Caco-2 (cell line): ENCODE data around the gene SLC16A8. TPM values are rescaled to one million over a fixed set of nuclear protein-coding genes. Genes with fewer than 3 reads are reported as not detected.

Experiments
- BruUV-seq: library from RNA; stranded (reverse); fragments of 400-500 nt; replicated peaks from 2 replicates; lab custom pipeline; 2021; lab: Mats Ljungman, UMichigan
- CTCF ChIA-PET: fragments of 300-600 bp; sonication (Branson Sonifier 250); formaldehyde crosslinking; loops from one replicate; lab custom pipeline; 2022; ENCODE audit warnings: antibody characterized with exemption; lab: Charles Lee
- POLR2A ChIA-PET: fragments of 300-600 bp; sonication (Branson Sonifier 250); formaldehyde crosslinking; loops from one replicate; lab custom pipeline; 2022; ENCODE audit warnings: antibody characterized with exemption; lab: Charles Lee
- DNase-seq, 2 experiments: peaks; one replicate each; pipeline versions ENCODE4 v3.0.0 to v3.0.0-alpha.2; 2020 to 2022
- H3K27me3 ChIP-seq: replicated peaks from 2 replicates; pipeline ENCODE4 v1.6.0; 2011; ENCODE audit warnings: low read length; ENCODE audit not compliant: control insufficient read depth, insufficient read depth
- H3K36me3 ChIP-seq: 2 replicates; pipeline ENCODE4 v1.5.1; 2011; ENCODE audit warnings: low read length; ENCODE audit not compliant: control insufficient read depth, insufficient read depth
- H3K4me1 ChIP-seq: fragments of 250-450 bp; sonication (Bioruptor Pico); 2 replicates; pipeline ENCODE4 v1.5.1; 2020; ENCODE audit warnings: mild to moderate bottlenecking
- H3K4me3 ChIP-seq: 2 replicates; pipeline ENCODE4 v1.5.1; 2011; ENCODE audit warnings: low read depth, mild to moderate bottlenecking, control low read depth, low read length
- H3K9me3 ChIP-seq: fragments of 250-450 bp; sonication (Bioruptor Pico); 2 replicates; pipeline ENCODE4 v1.5.1; 2020; ENCODE audit warnings: mild to moderate bottlenecking, moderate library complexity
- H3K27ac Mint-ChIP-seq: one replicate; pipeline ENCODE4 v1.8.0; 2022; ENCODE audit warnings: mixed read lengths; ENCODE audit not compliant: unreplicated experiment
- H3K27me3 Mint-ChIP-seq: one replicate; pipeline ENCODE4 v1.8.0; 2022; ENCODE audit warnings: mixed read lengths; ENCODE audit not compliant: insufficient read depth, unreplicated experiment
- H3K36me3 Mint-ChIP-seq: one replicate; pipeline ENCODE4 v1.8.0; 2022; ENCODE audit warnings: mild to moderate bottlenecking, mixed read lengths; ENCODE audit not compliant: insufficient read depth, unreplicated experiment
- H3K4me1 Mint-ChIP-seq: one replicate; pipeline ENCODE4 v1.8.0; 2022; ENCODE audit warnings: low read depth, mixed read lengths; ENCODE audit not compliant: unreplicated experiment
- H3K4me3 Mint-ChIP-seq: one replicate; pipeline ENCODE4 v1.8.0; 2022; ENCODE audit warnings: mild to moderate bottlenecking, moderate library complexity, mixed read lengths; ENCODE audit not compliant: unreplicated experiment
- H3K9me3 Mint-ChIP-seq: one replicate; pipeline ENCODE4 v1.8.0; 2022; ENCODE audit warnings: mixed read lengths; ENCODE audit not compliant: unreplicated experiment
- intact Hi-C: fragments of 100-400 bp; cut with micrococcal nuclease; formaldehyde crosslinking; loops from one replicate; pipeline ENCODE4 v1.10.0; 2022; ENCODE audit not compliant: unreplicated experiment
- total RNA-seq: library from RNA; stranded (reverse); gene quantifications from 2 replicates; pipeline ENCODE4 v1.2.3, GENCODE V29; 2022
- TF ChIP-seq, protein P1 (sequence below), 2 experiments: fragments of 200-600 bp in 1 of 2; IDR thresholded peaks; 1 replicate in 1 of 2; 2 replicates in 1 of 2; pipeline versions ENCODE4 v1.5.1 to v1.8.0; 2011 to 2022; ENCODE audit warnings: antibody characterized with exemption in 1 of 2, control low read depth in 1 of 2, inconsistent platforms in 1 of 2, low read depth in 1 of 2, low read length in 1 of 2, mild to moderate bottlenecking in 1 of 2, moderate library complexity in 1 of 2; ENCODE audit not compliant: insufficient read depth in 1 of 2, severe bottlenecking in 1 of 2, unreplicated experiment in 1 of 2

SLC16A8 gene
- total RNA-seq, 1 experiment from 2014 or later: not detected

DNA sequence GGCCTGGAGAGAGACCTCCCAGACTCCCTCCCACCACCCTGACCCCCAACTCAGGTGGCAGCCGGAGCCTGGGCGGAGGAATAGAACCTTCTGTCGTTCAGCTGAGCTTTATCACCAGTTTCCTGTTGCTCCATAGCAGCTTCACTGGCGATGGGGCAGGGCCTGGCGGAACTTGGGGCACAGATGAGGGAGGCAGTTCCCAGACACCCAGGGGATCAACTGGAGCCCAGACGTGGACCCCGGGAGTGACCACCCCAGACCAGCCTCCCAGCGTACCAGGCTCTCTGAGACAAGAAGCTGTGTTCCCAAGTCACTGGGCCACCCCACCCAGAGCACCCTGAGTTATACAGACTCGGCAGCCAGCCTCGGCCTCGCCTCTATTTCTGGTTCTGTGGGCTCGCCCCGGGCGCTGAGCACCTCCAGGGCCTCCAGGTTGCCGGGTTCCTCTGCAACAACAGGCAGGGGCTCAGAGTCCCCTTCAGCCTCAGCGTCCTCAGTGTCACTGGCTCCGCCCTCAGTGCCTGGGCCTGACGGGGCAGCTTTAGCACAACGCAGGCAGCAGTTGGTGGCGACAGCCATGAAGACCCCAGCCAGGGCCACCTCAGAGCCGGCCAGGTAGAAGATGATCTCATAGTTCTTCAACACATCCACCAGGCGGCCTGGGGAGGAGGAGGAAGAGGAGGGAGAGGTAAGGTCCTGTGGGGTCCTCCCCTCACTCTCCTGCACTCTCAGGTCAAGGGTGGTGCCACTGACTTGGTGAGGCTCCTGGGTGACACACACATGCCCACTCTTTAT, 5.7 kb downstream of the SLC16A8 start:
- H3K27ac Mint-ChIP-seq: no peak overlapping the region
- BruUV-seq: no TSS peak

DNA sequence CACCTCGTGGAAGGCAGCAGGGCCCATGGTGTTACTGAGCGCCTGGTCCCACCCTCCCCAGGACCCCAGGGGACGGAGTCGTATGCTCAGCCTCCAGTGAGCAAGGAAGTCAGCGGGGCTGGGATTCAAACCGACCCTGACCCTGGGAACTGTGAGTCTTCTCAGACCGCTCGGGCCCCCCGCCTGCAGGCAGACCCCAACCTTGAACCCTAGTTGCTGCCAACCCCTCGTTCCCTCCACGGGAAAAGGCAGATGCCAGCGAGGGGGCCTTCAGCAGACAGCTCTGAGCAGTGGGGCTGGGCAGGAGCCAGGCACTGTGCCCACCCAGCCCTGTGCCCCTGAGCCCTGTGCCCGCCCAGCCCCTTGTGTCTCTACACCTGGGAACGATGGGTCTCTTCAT, 6.4 kb downstream of the SLC16A8 start:
- no peaks in the 10 kb centered on the region for H3K9me3 ChIP-seq
- no TSS peak for BruUV-seq
- no peak overlapping the region for H3K4me3 ChIP-seq
- no peaks in the 10 kb centered on the region for H3K27me3 ChIP-seq
- H3K9me3 Mint-ChIP-seq: no peaks in the 10 kb centered on the region
- DNase-seq: no peak
- ChIA-PET CTCF (no interaction called here), POLR2A (no interaction called here)
- H3K4me1 Mint-ChIP-seq: no peaks in the 10 kb centered on the region
- no peaks in the 10 kb centered on the region for H3K27me3 Mint-ChIP-seq
- H3K4me3 Mint-ChIP-seq: no peak overlapping the region
- H3K27ac Mint-ChIP-seq: no peak overlapping the region
- H3K36me3 ChIP-seq: peaks cover 3% of the 10 kb centered on the region
- H3K4me1 ChIP-seq: no peaks in the 10 kb centered on the region
- H3K36me3 Mint-ChIP-seq: no peaks in the 10 kb centered on the region
- intact Hi-C loops: no loop called here
- TF ChIP-seq, protein P1, sequence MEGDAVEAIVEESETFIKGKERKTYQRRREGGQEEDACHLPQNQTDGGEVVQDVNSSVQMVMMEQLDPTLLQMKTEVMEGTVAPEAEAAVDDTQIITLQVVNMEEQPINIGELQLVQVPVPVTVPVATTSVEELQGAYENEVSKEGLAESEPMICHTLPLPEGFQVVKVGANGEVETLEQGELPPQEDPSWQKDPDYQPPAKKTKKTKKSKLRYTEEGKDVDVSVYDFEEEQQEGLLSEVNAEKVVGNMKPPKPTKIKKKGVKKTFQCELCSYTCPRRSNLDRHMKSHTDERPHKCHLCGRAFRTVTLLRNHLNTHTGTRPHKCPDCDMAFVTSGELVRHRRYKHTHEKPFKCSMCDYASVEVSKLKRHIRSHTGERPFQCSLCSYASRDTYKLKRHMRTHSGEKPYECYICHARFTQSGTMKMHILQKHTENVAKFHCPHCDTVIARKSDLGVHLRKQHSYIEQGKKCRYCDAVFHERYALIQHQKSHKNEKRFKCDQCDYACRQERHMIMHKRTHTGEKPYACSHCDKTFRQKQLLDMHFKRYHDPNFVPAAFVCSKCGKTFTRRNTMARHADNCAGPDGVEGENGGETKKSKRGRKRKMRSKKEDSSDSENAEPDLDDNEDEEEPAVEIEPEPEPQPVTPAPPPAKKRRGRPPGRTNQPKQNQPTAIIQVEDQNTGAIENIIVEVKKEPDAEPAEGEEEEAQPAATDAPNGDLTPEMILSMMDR (IDR thresholded peaks at IDR 0.05; ENCODE audit: insufficient read depth in 1 of 2, low read depth in 1 of 2, low read length in 1 of 2, severe bottlenecking in 1 of 2, unreplicated experiment in 1 of 2): no peak

More for the DNA sequence above, 5.7 kb downstream of the SLC16A8 start:
- no peak overlapping the region for H3K4me3 ChIP-seq
- POLR2A ChIA-PET: no interaction called here
- no peaks in the 10 kb centered on the region for H3K36me3 Mint-ChIP-seq
- H3K36me3 ChIP-seq: 0 out of 2 replicates have a peak, but pooled peaks cover 1% of the 10 kb centered on the region
- CTCF ChIA-PET: no interaction called here
- no peaks in the 10 kb centered on the region for H3K9me3 ChIP-seq
- no peak for DNase-seq
- H3K4me1 Mint-ChIP-seq: no peaks in the 10 kb centered on the region
- no peak overlapping the region for H3K4me3 Mint-ChIP-seq
- H3K4me1 ChIP-seq: no peaks in the 10 kb centered on the region
- intact Hi-C loops: no loop called here
- TF ChIP-seq, protein P1 (IDR thresholded peaks at IDR 0.05; ENCODE audit: insufficient read depth in 1 of 2, low read depth in 1 of 2, low read length in 1 of 2, severe bottlenecking in 1 of 2, unreplicated experiment in 1 of 2): no peak
- H3K27me3 Mint-ChIP-seq: no peaks in the 10 kb centered on the region
- H3K9me3 Mint-ChIP-seq: no peaks in the 10 kb centered on the region
- H3K27me3 ChIP-seq: no peaks in the 10 kb centered on the region

DNA sequence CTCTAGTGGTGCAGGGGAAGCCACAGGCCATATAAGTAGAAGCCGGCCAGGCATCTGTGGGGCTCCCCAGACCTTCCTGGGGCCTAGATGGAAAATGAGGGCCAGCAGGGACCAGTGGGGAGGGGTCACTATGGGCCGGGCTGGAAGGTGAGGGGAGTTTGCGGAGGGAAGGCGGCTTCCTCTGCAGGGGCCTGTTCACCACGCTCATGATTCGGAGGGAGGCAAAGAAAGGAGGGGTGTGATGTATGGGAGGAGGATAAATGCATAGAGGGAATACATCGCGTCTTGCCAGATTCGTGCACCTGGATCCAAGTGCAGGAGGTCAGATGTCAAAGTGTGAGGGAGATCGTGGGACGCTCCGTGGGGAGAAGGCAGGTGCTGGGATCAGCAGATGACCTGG, 6.9 kb downstream of the SLC16A8 start:
- Mint-ChIP-seq H3K9me3 (no peaks in the 10 kb centered on the region), H3K36me3 (no peaks in the 10 kb centered on the region), H3K4me1 (no peaks in the 10 kb centered on the region), H3K27ac (no peak overlapping the region), H3K4me3 (no peak overlapping the region), H3K27me3 (no peaks in the 10 kb centered on the region)
- H3K27me3 ChIP-seq: no peaks in the 10 kb centered on the region
- H3K9me3 ChIP-seq: no peaks in the 10 kb centered on the region
- no peak overlapping the region for H3K4me3 ChIP-seq
- intact Hi-C loops: no loop called here
- TF ChIP-seq, protein P1 (IDR thresholded peaks at IDR 0.05; ENCODE audit: insufficient read depth in 1 of 2, low read depth in 1 of 2, low read length in 1 of 2, severe bottlenecking in 1 of 2, unreplicated experiment in 1 of 2): no peak
- peaks cover 4% of the 10 kb centered on the region for H3K36me3 ChIP-seq
- no peaks in the 10 kb centered on the region for H3K4me1 ChIP-seq
- no peak for DNase-seq
- ChIA-PET CTCF (no interaction called here), POLR2A (no interaction called here)
- BruUV-seq: no TSS peak
